Neutrophil (primary cell): ENCODE measurements around the gene SSPN.

Experiments
- H3K27ac ChIP-seq: fragments of 200-600 bp; sonication (generic); 2 replicates; pipeline ENCODE4 v1.5.1; 2016; ENCODE audit warnings: mild to moderate bottlenecking, moderate library complexity
- H3K27me3 ChIP-seq: fragments of 200-600 bp; sonication (generic); 2 replicates; pipeline ENCODE4 v1.6.0; 2016; ENCODE audit warnings: mild to moderate bottlenecking
- H3K36me3 ChIP-seq: fragments of 200-600 bp; sonication (generic); 2 replicates; pipeline ENCODE4 v1.5.1; 2017
- H3K4me1 ChIP-seq, 2 experiments: fragments of 200-600 bp in 1 of 2; sonication (generic) in 1 of 2; 1 replicate in 1 of 2; 2 replicates in 1 of 2; pipeline versions ENCODE4 v1.5.1 to v1.6.1; 2013 to 2016; ENCODE audit warnings: low read depth in 1 of 2, low read length in 1 of 2, mild to moderate bottlenecking in 1 of 2, moderate library complexity in 1 of 2; ENCODE audit not compliant: control insufficient read depth in 1 of 2, insufficient read depth in 1 of 2
- H3K4me3 ChIP-seq, 2 experiments: fragments of 200-600 bp in 1 of 2; sonication (generic) in 1 of 2; 1 replicate in 1 of 2; 2 replicates in 1 of 2; pipeline ENCODE4 v1.5.1; 2013 to 2016; ENCODE audit warnings: low read depth in 1 of 2, low read length in 1 of 2, mild to moderate bottlenecking in 1 of 2, moderate library complexity in 1 of 2
- H3K9me3 ChIP-seq: fragments of 200-600 bp; sonication (generic); 2 replicates; pipeline ENCODE4 v1.5.1; 2016
- CTCF ChIP-seq: fragments of 200-600 bp; sonication (generic); IDR thresholded peaks from 2 replicates; pipeline ENCODE4 v1.5.1; 2016; ENCODE audit warnings: antibody characterized with exemption

The SSPN gene

GRCh38 chr12:26177283-26177682 is 18.1 kb upstream of the SSPN start:
- Histone ChIP-seq H3K9me3 (no peaks in the 10 kb centered on the region), H3K36me3 (no peaks in the 10 kb centered on the region), H3K4me1 (no peaks in the 10 kb centered on the region), H3K27me3 (no peaks in the 10 kb centered on the region), H3K4me3 (no peak overlapping the region), H3K27ac (no peak overlapping the region)
- no peak for TF ChIP-seq CTCF

- Histone ChIP-seq H3K4me1 (no peaks in the 10 kb centered on the region), H3K27me3 (no peaks in the 10 kb centered on the region)
- TF ChIP-seq CTCF, result no peak
These were observed 15.5 kb upstream of the SSPN start for GRCh38 chr12:26179826-26180225.

GRCh38 chr12:26182377-26182776 is 13.0 kb upstream of the SSPN start:
- no peak overlapping the region for H3K4me3 ChIP-seq
- H3K4me1 ChIP-seq, result no peaks in the 10 kb centered on the region
- no peak for TF ChIP-seq CTCF
- H3K27me3 ChIP-seq, result no peaks in the 10 kb centered on the region
- no peaks in the 10 kb centered on the region for H3K9me3 ChIP-seq
- no peak overlapping the region for H3K27ac ChIP-seq
- no peaks in the 10 kb centered on the region for H3K36me3 ChIP-seq

More at GRCh38 chr12:26179826-26180225, 15.5 kb upstream of the SSPN start:
- no peak overlapping the region for H3K4me3 ChIP-seq
- H3K9me3 ChIP-seq, result no peaks in the 10 kb centered on the region
- H3K27ac ChIP-seq, result no peak overlapping the region
- H3K36me3 ChIP-seq, result no peaks in the 10 kb centered on the region

- H3K4me3 ChIP-seq, result no peak overlapping the region
- H3K36me3 ChIP-seq, result no peaks in the 10 kb centered on the region
- no peak for TF ChIP-seq CTCF
- no peaks in the 10 kb centered on the region for H3K4me1 ChIP-seq
- no peak overlapping the region for H3K27ac ChIP-seq
- H3K9me3 ChIP-seq, result no peaks in the 10 kb centered on the region
- peaks cover 3% of the 10 kb centered on the region for H3K27me3 ChIP-seq
These were observed 9.6 kb upstream of the SSPN start for GRCh38 chr12:26185532-26186320.

GRCh38 chr12:26187014-26187798 is 8.2 kb upstream of the SSPN start:
- no peak for TF ChIP-seq CTCF
- Histone ChIP-seq H3K4me1 (no peaks in the 10 kb centered on the region), H3K27me3 (peaks cover 3% of the 10 kb centered on the region), H3K36me3 (no peaks in the 10 kb centered on the region), H3K27ac (no peak overlapping the region), H3K4me3 (no peak overlapping the region), H3K9me3 (no peaks in the 10 kb centered on the region)
